Breast epithelium (tissue), 4 donors: ENCODE data around the gene MRTFA. TPM values are rescaled to one million over a fixed set of nuclear protein-coding genes. Genes with fewer than 3 reads are reported as not detected.

ENCODE experiments used
- DNase-seq, 2 donors: peaks; one replicate each; pipeline ENCODE4 v3.0.0-alpha.2; 2019; ENCODE audit warnings: low spot score in 2 of 2
- H3K27ac ChIP-seq, 2 donors: fragments of 200-600 bp; sonication (generic) in 1 of 2; one replicate each; pipeline ENCODE4 v1.5.1; 2016 to 2019; ENCODE audit warnings: mild to moderate bottlenecking in 1 of 2
- H3K27me3 ChIP-seq, 2 donors: fragments of 200-600 bp; sonication (generic) in 1 of 2; one replicate each; pipeline versions ENCODE4 v1.5.1 to v1.6.0; 2017 to 2019; ENCODE audit warnings: control low read depth in 1 of 2, mild to moderate bottlenecking in 1 of 2
- H3K36me3 ChIP-seq: fragments of 200-600 bp; one replicate; pipeline ENCODE4 v1.5.1; 2019
- H3K4me1 ChIP-seq, 2 donors: fragments of 200-600 bp; sonication (generic); one replicate each; pipeline ENCODE4 v1.5.1; 2016 to 2019; ENCODE audit warnings: control low read depth in 1 of 2
- H3K4me3 ChIP-seq, 3 donors: fragments of 200-600 bp; sonication (generic); 1 replicate in 2 of 3; 2 replicates in 1 of 3; pipeline ENCODE4 v1.5.1; 2016 to 2019; ENCODE audit warnings: mild to moderate bottlenecking in 3 of 3, moderate library complexity in 2 of 3
- H3K9me3 ChIP-seq, 2 donors: fragments of 200-600 bp; sonication (generic) in 1 of 2; one replicate each; pipeline ENCODE4 v1.5.1; 2016 to 2019; ENCODE audit warnings: control low read depth in 1 of 2
- POLR2A ChIP-seq: fragments of 450-650 bp; IDR thresholded peaks from one replicate; pipeline ENCODE4 v1.6.1; 2016; ENCODE audit warnings: antibody characterized with exemption, mild to moderate bottlenecking, moderate library complexity
- POLR2AphosphoS5 ChIP-seq, 3 donors: sonication (generic); formaldehyde crosslinking; IDR thresholded peaks; one replicate each; pipeline ENCODE4 v1.6.1; 2017; ENCODE audit warnings: antibody characterized with exemption in 3 of 3
- intact Hi-C: fragments of 100-400 bp; cut with DNase I; formaldehyde crosslinking; loops from one replicate; pipeline ENCODE4 v1.15.1; 2023; ENCODE audit warnings: low total_unique reads
- total RNA-seq, 3 donors: library from RNA; depleted of rRNA; stranded (reverse); fragments of >200 nt; gene quantifications; one replicate each; pipeline ENCODE4 v1.1.0, GENCODE V29; 2016
- TF ChIP-seq, protein P1 (sequence below), 3 donors: fragments of 450-650 bp; IDR thresholded peaks; one replicate each; pipeline ENCODE4 v1.5.1; 2016 to 2017; ENCODE audit warnings: antibody characterized with exemption in 3 of 3, mild to moderate bottlenecking in 3 of 3, moderate library complexity in 3 of 3

MRTFA gene
- total RNA-seq, 3 donors from 2014 or later, result 47.0 to 69.2 (median 65.7) TPM

DNA sequence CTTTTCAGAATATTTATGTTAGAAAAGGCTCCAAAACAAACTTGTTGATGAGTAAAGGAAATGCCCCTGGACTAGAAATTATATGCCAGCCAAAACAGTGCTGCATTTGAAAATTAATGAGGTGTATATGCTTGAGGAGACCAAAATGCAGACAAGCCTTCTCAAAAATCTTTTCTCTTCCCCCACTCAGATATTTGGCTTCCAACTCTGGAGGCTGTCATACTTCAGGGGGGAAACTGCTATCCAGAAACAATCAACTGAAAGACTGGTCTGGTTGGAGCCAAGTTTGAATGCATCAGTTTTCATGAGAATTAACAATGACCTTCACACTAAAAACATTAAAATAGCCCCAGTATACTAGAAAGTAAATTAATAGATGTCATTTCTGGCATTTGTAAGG, 167.9 kb downstream of the MRTFA start:
- TF ChIP-seq, protein P1, sequence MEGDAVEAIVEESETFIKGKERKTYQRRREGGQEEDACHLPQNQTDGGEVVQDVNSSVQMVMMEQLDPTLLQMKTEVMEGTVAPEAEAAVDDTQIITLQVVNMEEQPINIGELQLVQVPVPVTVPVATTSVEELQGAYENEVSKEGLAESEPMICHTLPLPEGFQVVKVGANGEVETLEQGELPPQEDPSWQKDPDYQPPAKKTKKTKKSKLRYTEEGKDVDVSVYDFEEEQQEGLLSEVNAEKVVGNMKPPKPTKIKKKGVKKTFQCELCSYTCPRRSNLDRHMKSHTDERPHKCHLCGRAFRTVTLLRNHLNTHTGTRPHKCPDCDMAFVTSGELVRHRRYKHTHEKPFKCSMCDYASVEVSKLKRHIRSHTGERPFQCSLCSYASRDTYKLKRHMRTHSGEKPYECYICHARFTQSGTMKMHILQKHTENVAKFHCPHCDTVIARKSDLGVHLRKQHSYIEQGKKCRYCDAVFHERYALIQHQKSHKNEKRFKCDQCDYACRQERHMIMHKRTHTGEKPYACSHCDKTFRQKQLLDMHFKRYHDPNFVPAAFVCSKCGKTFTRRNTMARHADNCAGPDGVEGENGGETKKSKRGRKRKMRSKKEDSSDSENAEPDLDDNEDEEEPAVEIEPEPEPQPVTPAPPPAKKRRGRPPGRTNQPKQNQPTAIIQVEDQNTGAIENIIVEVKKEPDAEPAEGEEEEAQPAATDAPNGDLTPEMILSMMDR (IDR thresholded peaks at IDR 0.05), result no peak
- TF ChIP-seq POLR2A (no peak), POLR2AphosphoS5 (IDR thresholded peaks at IDR 0.05) (no peak)
- Histone ChIP-seq H3K4me1 (no peaks in the 10 kb centered on the region), H3K4me3 (no peak overlapping the region), H3K27me3 (no peaks in the 10 kb centered on the region), H3K36me3 (no peaks in the 10 kb centered on the region), H3K9me3 (no peaks in the 10 kb centered on the region), H3K27ac (no peak overlapping the region)
- intact Hi-C loops, result no loop called here
- DNase-seq, result no peak

DNA sequence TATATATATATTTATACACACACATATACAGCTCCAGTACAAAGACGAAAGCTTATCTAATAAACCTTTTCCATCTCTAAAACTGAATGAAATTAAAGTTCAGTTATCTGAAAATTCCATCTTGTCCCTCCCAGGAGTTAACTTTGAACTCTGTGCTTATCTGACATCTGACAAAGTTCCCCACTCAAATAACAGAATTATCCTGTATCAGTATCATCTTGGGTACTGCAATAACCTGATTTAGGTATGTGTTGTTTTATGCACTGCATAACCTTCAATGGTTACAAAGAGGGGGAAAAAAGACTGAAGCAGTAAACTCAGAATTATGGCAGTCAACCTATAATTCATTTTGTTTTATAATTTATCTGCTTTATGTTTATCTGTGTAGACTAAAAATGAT, 169.5 kb downstream of the MRTFA start:
- no peaks in the 10 kb centered on the region for H3K4me1 ChIP-seq
- DNase-seq, result no peak
- intact Hi-C loops, result no loop called here
- no peak overlapping the region for H3K4me3 ChIP-seq
- H3K27ac ChIP-seq, result no peak overlapping the region
- H3K9me3 ChIP-seq, result no peaks in the 10 kb centered on the region
- TF ChIP-seq POLR2A (no peak), POLR2AphosphoS5 (IDR thresholded peaks at IDR 0.05) (no peak)
- TF ChIP-seq, protein P1 (IDR thresholded peaks at IDR 0.05), result no peak
- no peaks in the 10 kb centered on the region for H3K27me3 ChIP-seq
- H3K36me3 ChIP-seq, result no peaks in the 10 kb centered on the region

DNA sequence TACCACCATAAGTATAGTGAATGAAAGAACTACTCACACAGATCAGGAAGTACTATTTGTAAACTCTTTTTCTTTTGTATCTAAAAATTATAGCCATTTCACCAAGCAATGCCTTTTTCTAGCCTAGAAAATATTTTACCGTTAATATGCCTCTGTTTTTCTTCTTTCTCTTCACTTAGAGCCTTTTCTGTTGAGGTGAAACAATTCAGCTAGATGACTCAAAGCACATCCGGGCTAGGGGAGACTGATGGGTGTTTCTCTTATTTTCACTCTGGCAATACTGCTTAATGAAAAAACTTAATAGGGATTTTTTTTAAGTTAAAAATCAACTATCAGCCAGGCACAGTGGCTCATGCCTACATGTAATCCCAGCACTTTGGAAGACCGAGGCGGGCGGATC, 172.8 kb downstream of the MRTFA start:
- Histone ChIP-seq H3K27me3 (no peaks in the 10 kb centered on the region), H3K9me3 (no peaks in the 10 kb centered on the region), H3K27ac (no peak overlapping the region), H3K36me3 (no peaks in the 10 kb centered on the region), H3K4me1 (no peaks in the 10 kb centered on the region), H3K4me3 (peak overlapping the region in 1 of 3 donors; percentile 21)
- intact Hi-C loops, result no loop called here
- no peak for TF ChIP-seq POLR2A
- no peak for TF ChIP-seq POLR2AphosphoS5 (IDR thresholded peaks at IDR 0.05)
- TF ChIP-seq, protein P1 (IDR thresholded peaks at IDR 0.05), result no peak
- DNase-seq, result no peak

DNA sequence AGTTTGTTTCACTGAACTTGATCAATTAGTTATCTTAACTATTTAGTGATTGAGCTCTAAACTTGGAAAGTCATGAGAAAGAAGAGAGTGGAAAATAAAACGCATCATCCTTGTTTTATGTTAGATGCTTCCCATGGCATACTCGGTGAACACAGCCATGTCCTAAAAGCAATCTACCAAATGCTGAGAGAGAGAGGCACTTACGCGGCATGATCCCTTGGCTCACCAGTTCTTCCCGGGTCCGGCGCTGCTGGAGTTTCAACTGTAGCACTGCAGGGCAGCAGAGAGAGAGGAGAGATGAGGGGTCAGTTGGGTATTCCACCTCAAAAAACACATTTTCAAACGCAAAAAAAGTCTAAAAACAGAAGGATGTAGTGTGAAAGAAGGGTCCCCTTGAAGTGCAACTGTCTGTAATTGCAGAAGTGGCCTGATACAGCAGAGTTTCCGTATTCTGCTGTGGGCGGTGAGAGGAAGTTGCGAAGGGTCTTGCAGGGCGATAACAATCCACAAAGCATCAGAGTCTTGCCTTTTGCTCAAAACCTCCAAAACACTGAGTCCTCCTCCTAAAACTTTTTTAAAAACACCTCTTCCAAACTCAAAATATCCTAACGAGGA, 173.4 kb downstream of the MRTFA start:
- intact Hi-C loops, result no loop called here
- Histone ChIP-seq H3K36me3 (no peaks in the 10 kb centered on the region), H3K9me3 (no peaks in the 10 kb centered on the region), H3K27me3 (no peaks in the 10 kb centered on the region), H3K4me3 (peak overlapping the region; percentile 13 to 24 (median 21)), H3K4me1 (no peaks in the 10 kb centered on the region), H3K27ac (no peak overlapping the region)
- TF ChIP-seq, protein P1 (IDR thresholded peaks at IDR 0.05), result no peak
- no peak for TF ChIP-seq POLR2AphosphoS5 (IDR thresholded peaks at IDR 0.05)
- TF ChIP-seq POLR2A, result no peak
- no peak for DNase-seq

DNA sequence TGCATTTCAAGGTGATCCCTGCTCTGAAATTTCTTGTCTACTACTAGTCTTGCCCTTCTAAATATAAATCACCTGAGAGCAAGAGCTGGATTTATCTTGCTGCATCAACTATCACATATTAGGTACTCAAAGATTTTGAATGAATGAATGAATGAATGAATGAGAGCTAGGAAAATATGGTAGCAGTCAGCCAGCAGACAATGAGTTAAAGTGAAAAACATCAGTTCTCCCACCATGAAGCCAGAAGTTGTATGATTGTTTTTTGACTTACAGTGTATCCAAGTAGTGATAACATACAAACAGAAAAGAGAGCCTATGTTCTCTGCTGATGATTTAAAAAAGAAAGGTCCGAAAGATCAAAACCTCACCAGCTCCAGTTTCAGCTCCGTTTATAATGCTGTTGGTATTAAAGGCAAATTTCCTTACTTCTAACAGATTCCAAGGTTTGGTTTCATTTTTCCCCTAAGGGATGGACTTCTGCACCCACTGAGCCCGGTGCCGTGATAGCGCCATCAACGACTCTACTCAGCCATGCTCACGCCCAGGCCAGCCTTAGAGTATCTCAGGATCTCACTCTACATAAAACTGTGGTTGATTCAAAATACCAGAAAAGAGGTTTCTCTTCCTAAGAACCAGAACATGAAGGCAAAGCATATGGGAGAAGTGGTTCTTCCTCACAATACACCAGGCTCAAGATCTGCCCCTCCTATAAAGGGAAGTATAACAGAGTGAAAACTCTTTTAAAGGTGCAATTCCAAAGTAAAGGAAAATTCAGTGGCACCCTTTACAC, 174.1 kb downstream of the MRTFA start:
- intact Hi-C loops, result no loop called here
- TF ChIP-seq POLR2AphosphoS5 (IDR thresholded peaks at IDR 0.05) (no peak), POLR2A (no peak)
- TF ChIP-seq, protein P1 (IDR thresholded peaks at IDR 0.05), result no peak
- no peaks in the 10 kb centered on the region for H3K9me3 ChIP-seq
- peak overlapping the region in 2 of 3 donors; percentile 21 to 24 for H3K4me3 ChIP-seq
- H3K36me3 ChIP-seq, result no peaks in the 10 kb centered on the region
- no peaks in the 10 kb centered on the region for H3K27me3 ChIP-seq
- no peaks in the 10 kb centered on the region for H3K4me1 ChIP-seq
- no peak for DNase-seq
- no peak overlapping the region for H3K27ac ChIP-seq
